A673 (cell line): ENCODE data around the gene MXRA8.

Experiments
- CTCF ChIP-seq: fragments of 300-800, 200-600 bp; sonication (generic); conservative IDR thresholded peaks from 2 replicates; pipeline ENCODE4 v1.5.1; 2017; ENCODE audit warnings: low read depth, mild to moderate bottlenecking, antibody characterized with exemption, low read length, moderate library complexity, mixed read lengths
- EZH2 ChIP-seq: fragments of 200-600 bp; sonication (generic); IDR thresholded peaks from 2 replicates; pipeline ENCODE4 v1.6.1; 2017; ENCODE audit warnings: borderline replicate concordance, low read depth, mild to moderate bottlenecking, mixed read lengths, antibody characterized with exemption, low read length; ENCODE audit not compliant: poor library complexity, severe bottlenecking

GRCh38 chr1:1307261-1307922 is 51.0 kb downstream of the MXRA8 start:
- TF ChIP-seq CTCF = no peak
- no peak for TF ChIP-seq EZH2
